SK-N-SH (cell line): ENCODE measurements around the gene LMX1A.

ENCODE experiments used
- EP300 ChIP-seq, 2 experiments: IDR thresholded peaks; 2 replicates each; pipeline versions ENCODE4 v1.4.0 to v1.6.1; 2012; ENCODE audit warnings: borderline replicate concordance in 1 of 2, low read depth in 1 of 2, low read length in 1 of 2
- EZH2phosphoT487 ChIP-seq: fragments of 200-600 bp; sonication (generic); IDR thresholded peaks from 2 replicates; pipeline ENCODE4 v1.6.1; 2017; ENCODE audit warnings: low read depth, mixed run types, mild to moderate bottlenecking, antibody characterized with exemption, moderate library complexity, borderline replicate concordance
- FOXJ3 ChIP-seq: sonication (generic); formaldehyde crosslinking; IDR thresholded peaks from 2 replicates; pipeline ENCODE4 v1.5.1; 2020; ENCODE audit warnings: mild to moderate bottlenecking, missing genetic modification reagents
- MEF2A ChIP-seq: IDR thresholded peaks from 2 replicates; pipeline ENCODE4 v1.4.0; 2012; ENCODE audit warnings: low read depth, borderline replicate concordance
- MXI1 ChIP-seq: IDR thresholded peaks from 2 replicates; pipeline ENCODE4 v1.6.1; 2012; ENCODE audit warnings: mild to moderate bottlenecking, low read depth, low read length, improper control_type of control experiment
- NRF1 ChIP-seq: IDR thresholded peaks from 2 replicates; pipeline ENCODE4 v1.6.1; 2012; ENCODE audit warnings: low read depth, mild to moderate bottlenecking, low read length
- POLR2AphosphoS5 ChIP-seq: IDR thresholded peaks from 2 replicates; pipeline ENCODE4 v1.6.1; 2012; ENCODE audit warnings: low read depth, low read length
- RAD21 ChIP-seq: IDR thresholded peaks from 2 replicates; pipeline ENCODE4 v1.6.1; 2012; ENCODE audit warnings: mild to moderate bottlenecking, low read length
- TAF1 ChIP-seq: IDR thresholded peaks from 2 replicates; pipeline ENCODE4 v1.6.1; 2012; ENCODE audit warnings: low read depth, mild to moderate bottlenecking, low read length, moderate library complexity, borderline replicate concordance
- TF ChIP-seq, protein P1 (sequence below): fragments of 200-600 bp; sonication (generic); IDR thresholded peaks from 2 replicates; pipeline ENCODE4 v1.6.1; 2017; ENCODE audit warnings: antibody characterized with exemption, mild to moderate bottlenecking, moderate library complexity
- TF ChIP-seq, protein P2 (sequence below): IDR thresholded peaks from 2 replicates; pipeline ENCODE4 v1.4.0; 2012; ENCODE audit warnings: low read depth
- TF ChIP-seq, protein P3 (sequence below): fragments of 150-350 bp; IDR thresholded peaks from 2 replicates; pipeline ENCODE4 v1.6.1; 2017; ENCODE audit warnings: antibody characterized with exemption, low read length, low read depth, borderline replicate concordance
- TF ChIP-seq, protein P4 (sequence below): fragments of 150-350 bp; IDR thresholded peaks from 2 replicates; pipeline ENCODE4 v1.6.1; 2016; ENCODE audit warnings: mild to moderate bottlenecking, low read depth, low read length
- TF ChIP-seq, protein P5 (sequence below): IDR thresholded peaks from 2 replicates; pipeline ENCODE4 v1.4.0; 2012; ENCODE audit warnings: low read depth, borderline replicate concordance

DNA sequence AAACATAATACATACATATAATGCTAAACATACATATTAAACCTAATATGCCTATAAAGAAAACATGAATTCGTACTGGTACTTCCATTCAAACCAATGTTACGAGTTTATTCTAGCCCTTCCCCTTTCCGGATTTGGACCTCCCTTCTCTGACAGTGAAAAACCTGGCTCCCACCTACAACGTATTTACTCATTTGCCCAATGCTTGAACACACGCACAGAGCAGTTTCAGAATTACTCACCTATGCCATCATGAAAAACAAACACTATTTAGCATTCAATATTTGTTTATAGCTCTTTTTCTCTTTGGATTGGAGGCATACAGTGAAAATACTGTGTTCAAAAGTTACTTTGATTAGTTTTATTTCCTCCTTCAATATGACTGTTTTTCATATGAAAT, 204.4 kb downstream of the LMX1A start:
- TF ChIP-seq, protein P1, sequence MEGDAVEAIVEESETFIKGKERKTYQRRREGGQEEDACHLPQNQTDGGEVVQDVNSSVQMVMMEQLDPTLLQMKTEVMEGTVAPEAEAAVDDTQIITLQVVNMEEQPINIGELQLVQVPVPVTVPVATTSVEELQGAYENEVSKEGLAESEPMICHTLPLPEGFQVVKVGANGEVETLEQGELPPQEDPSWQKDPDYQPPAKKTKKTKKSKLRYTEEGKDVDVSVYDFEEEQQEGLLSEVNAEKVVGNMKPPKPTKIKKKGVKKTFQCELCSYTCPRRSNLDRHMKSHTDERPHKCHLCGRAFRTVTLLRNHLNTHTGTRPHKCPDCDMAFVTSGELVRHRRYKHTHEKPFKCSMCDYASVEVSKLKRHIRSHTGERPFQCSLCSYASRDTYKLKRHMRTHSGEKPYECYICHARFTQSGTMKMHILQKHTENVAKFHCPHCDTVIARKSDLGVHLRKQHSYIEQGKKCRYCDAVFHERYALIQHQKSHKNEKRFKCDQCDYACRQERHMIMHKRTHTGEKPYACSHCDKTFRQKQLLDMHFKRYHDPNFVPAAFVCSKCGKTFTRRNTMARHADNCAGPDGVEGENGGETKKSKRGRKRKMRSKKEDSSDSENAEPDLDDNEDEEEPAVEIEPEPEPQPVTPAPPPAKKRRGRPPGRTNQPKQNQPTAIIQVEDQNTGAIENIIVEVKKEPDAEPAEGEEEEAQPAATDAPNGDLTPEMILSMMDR, result no peak
- no peak for TF ChIP-seq POLR2AphosphoS5
- TF ChIP-seq, protein P2, sequence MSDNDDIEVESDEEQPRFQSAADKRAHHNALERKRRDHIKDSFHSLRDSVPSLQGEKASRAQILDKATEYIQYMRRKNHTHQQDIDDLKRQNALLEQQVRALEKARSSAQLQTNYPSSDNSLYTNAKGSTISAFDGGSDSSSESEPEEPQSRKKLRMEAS, result no peak
- TF ChIP-seq MXI1, result no peak
- TF ChIP-seq TAF1, result no peak
- no peak for TF ChIP-seq EZH2phosphoT487
- TF ChIP-seq, protein P3, sequence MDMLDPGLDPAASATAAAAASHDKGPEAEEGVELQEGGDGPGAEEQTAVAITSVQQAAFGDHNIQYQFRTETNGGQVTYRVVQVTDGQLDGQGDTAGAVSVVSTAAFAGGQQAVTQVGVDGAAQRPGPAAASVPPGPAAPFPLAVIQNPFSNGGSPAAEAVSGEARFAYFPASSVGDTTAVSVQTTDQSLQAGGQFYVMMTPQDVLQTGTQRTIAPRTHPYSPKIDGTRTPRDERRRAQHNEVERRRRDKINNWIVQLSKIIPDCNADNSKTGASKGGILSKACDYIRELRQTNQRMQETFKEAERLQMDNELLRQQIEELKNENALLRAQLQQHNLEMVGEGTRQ, result no peak
- no peak for TF ChIP-seq RAD21
- TF ChIP-seq EP300 (IDR thresholded peaks at IDR 0.05; ENCODE audit: borderline replicate concordance in 1 of 2, low read depth in 1 of 2, low read length in 1 of 2), result no peak
- TF ChIP-seq, protein P4, sequence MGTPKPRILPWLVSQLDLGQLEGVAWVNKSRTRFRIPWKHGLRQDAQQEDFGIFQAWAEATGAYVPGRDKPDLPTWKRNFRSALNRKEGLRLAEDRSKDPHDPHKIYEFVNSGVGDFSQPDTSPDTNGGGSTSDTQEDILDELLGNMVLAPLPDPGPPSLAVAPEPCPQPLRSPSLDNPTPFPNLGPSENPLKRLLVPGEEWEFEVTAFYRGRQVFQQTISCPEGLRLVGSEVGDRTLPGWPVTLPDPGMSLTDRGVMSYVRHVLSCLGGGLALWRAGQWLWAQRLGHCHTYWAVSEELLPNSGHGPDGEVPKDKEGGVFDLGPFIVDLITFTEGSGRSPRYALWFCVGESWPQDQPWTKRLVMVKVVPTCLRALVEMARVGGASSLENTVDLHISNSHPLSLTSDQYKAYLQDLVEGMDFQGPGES, result no peak
- TF ChIP-seq, protein P5, sequence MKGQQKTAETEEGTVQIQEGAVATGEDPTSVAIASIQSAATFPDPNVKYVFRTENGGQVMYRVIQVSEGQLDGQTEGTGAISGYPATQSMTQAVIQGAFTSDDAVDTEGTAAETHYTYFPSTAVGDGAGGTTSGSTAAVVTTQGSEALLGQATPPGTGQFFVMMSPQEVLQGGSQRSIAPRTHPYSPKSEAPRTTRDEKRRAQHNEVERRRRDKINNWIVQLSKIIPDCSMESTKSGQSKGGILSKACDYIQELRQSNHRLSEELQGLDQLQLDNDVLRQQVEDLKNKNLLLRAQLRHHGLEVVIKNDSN, result no peak
- no peak for TF ChIP-seq MEF2A
- TF ChIP-seq FOXJ3 (CRISPR knock-in tag), result no peak
- TF ChIP-seq NRF1, result no peak
